Esophagus muscularis mucosa (tissue), 4 donors: ENCODE results near the gene MYCBPAP. TPM values are rescaled to one million over a fixed set of nuclear protein-coding genes. Genes with fewer than 3 reads are reported as not detected.
A peak's percentile ranks its signal among the peaks of the same experiment; 100 is the strongest.

Experiments used
- DNase-seq: peaks from one replicate; pipeline ENCODE4 v3.0.0-alpha.2; 2017; ENCODE audit errors: extremely low spot score
- H3K27ac ChIP-seq, 4 donors: fragments of 200-600 bp; sonication (generic); replicated peaks in 1 of 4; 1 replicate in 3 of 4; 2 replicates in 1 of 4; pipeline ENCODE4 v1.5.1; 2016 to 2019; ENCODE audit warnings: mild to moderate bottlenecking in 1 of 4
- H3K27me3 ChIP-seq, 4 donors: fragments of 200-600 bp; sonication (generic); one replicate each; pipeline versions ENCODE4 v1.5.1 to v1.6.0; 2016 to 2019
- H3K36me3 ChIP-seq, 4 donors: fragments of 200-600 bp; sonication (generic); one replicate each; pipeline ENCODE4 v1.5.1; 2016 to 2019
- H3K4me1 ChIP-seq, 4 donors: fragments of 200-600 bp; sonication (generic); one replicate each; pipeline ENCODE4 v1.5.1; 2016 to 2019
- H3K4me3 ChIP-seq, 4 donors: fragments of 200-600 bp; sonication (generic); 1 replicate in 2 of 4; 2 replicates in 2 of 4; pipeline ENCODE4 v1.5.1; 2016 to 2019; ENCODE audit warnings: mild to moderate bottlenecking in 4 of 4, moderate library complexity in 1 of 4
- H3K9me3 ChIP-seq, 4 donors: fragments of 200-600 bp; sonication (generic); 1 replicate in 3 of 4; 2 replicates in 1 of 4; pipeline ENCODE4 v1.5.1; 2016 to 2019
- EP300 ChIP-seq: sonication (generic); formaldehyde crosslinking; IDR thresholded peaks from one replicate; pipeline ENCODE4 v1.6.1; 2017; ENCODE audit warnings: antibody characterized with exemption
- POLR2A ChIP-seq: fragments of 450-650 bp; IDR thresholded peaks from one replicate; pipeline ENCODE4 v1.6.1; 2017; ENCODE audit warnings: antibody characterized with exemption, moderate library complexity, mild to moderate bottlenecking, low read depth
- POLR2AphosphoS5 ChIP-seq, 2 donors: sonication (generic); formaldehyde crosslinking; IDR thresholded peaks; one replicate each; pipeline ENCODE4 v1.6.1; 2017; ENCODE audit warnings: antibody characterized with exemption in 2 of 2
- WGBS: methylation state at CpG from one replicate; pipeline ENCODE4 v1.1.5; 2018; 5-methylcytosine and 5-hydroxymethylcytosine counted together
- intact Hi-C: fragments of 100-400 bp; cut with DNase I; formaldehyde crosslinking; loops from one replicate; pipeline ENCODE4 v1.15.1; 2023
- total RNA-seq, 4 donors: library from RNA; depleted of rRNA; stranded (reverse); fragments of >200 nt; gene quantifications; one replicate each; pipeline versions ENCODE4 v1.1.0 to v1.2.1, GENCODE V29; 2016
- TF ChIP-seq, protein P1 (sequence below), 3 experiments: fragments of 200-600 bp in 2 of 3; fragments of 450-650 bp in 1 of 3; sonication (generic) in 2 of 3; IDR thresholded peaks; one replicate each; pipeline ENCODE4 v1.5.1; 2017 to 2019; ENCODE audit warnings: antibody characterized with exemption in 3 of 3, mild to moderate bottlenecking in 2 of 3, moderate library complexity in 1 of 3

Gene MYCBPAP
- total RNA-seq, 4 donors from 2014 or later, result 0.33 to 1.6 (median 1.2) TPM; not detected in 1

GRCh38 chr17:50560931-50561745, 52.9 kb downstream of the MYCBPAP start:
- Histone ChIP-seq H3K36me3 (peaks cover 0 to 6% (median 2%) of the 10 kb centered on the region in 4 donors), H3K4me1 (peaks cover 41 to 65% (median 59%) of the 10 kb centered on the region in 4 donors), H3K4me3 (peak overlapping the region; percentile 58 to 73 (median 62)), H3K27me3 (peaks cover 3 to 96% (median 50%) of the 10 kb centered on the region in 4 donors), H3K27ac (no peak overlapping the region), H3K9me3 (no peaks in the 10 kb centered on the region)
- TF ChIP-seq POLR2A, result no peak
- no peak for DNase-seq
- intact Hi-C loops, result loop anchor here (5.0 kb wide), 1 partner anchor 126 kb away; no protein-coding TSS in a partner anchor
- WGBS, result 2% methylated on average over 24 of the region's 88 CpGs

- no peak overlapping the region for H3K27ac ChIP-seq
- H3K9me3 ChIP-seq, result no peaks in the 10 kb centered on the region
- peaks cover 40 to 65% (median 61%) of the 10 kb centered on the region in 4 donors for H3K4me1 ChIP-seq
- intact Hi-C loops, result loop anchor here (5.0 kb wide), 1 partner anchor 126 kb away; no protein-coding TSS in a partner anchor
- no peak for DNase-seq
- H3K36me3 ChIP-seq, result no peaks in the 10 kb centered on the region
- 5% methylated on average over 10 of the region's 27 CpGs for WGBS
- H3K4me3 ChIP-seq, result peak overlapping the region; percentile 58 to 73 (median 62)
- no peak for TF ChIP-seq POLR2AphosphoS5 (IDR thresholded peaks at IDR 0.05)
- peaks cover 3 to 95% (median 50%) of the 10 kb centered on the region in 4 donors for H3K27me3 ChIP-seq
Observed at GRCh38 chr17:50561746-50562141, 53.5 kb downstream of the MYCBPAP start.

DNA sequence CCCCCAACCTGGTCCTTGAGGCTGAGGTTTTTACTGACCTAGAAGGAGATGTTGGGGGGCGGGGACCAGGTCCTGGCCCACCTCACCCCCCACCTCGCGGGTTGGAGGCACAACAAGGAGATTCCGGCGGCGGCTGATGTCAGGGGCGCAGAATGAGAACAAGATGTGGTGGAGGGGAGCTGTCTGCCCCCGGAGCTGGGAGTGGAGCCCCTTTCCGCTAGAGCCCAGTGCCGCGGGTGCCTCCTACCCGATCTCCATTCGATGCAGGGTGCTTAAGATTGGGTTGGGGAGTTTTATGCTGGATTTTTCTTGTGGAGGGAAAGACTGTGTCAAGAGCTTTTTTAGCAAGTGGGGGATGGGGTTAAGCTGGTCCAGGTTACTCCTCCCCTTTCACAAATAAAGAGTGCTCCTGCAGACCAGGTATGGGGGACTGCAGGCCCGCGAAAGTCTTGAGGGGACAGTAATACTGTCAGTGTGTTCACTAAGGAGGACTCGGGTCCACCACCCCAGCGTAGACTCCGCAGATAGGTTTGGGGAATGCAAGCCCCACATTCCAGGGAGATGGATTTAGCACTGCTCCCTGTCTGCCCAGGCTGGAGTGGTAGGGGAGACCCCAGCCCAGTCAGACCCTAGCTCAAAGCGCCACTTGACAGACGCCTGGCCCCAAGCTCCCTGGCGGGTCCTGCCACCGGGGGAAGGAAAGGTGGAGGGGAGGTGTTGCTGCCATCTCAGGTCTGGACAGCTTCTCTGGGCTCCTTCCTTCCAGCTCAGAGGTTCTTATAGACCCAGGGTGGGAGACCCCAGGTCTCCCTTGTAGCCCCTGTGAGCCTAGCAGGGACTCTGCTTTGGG, 54.2 kb downstream of the MYCBPAP start:
- peak overlapping the region in 2 of 4 donors; percentile 12 to 58 for H3K4me3 ChIP-seq
- no peak for TF ChIP-seq POLR2AphosphoS5 (IDR thresholded peaks at IDR 0.05)
- TF ChIP-seq POLR2A, result no peak
- no peak for TF ChIP-seq EP300
- TF ChIP-seq, protein P1, sequence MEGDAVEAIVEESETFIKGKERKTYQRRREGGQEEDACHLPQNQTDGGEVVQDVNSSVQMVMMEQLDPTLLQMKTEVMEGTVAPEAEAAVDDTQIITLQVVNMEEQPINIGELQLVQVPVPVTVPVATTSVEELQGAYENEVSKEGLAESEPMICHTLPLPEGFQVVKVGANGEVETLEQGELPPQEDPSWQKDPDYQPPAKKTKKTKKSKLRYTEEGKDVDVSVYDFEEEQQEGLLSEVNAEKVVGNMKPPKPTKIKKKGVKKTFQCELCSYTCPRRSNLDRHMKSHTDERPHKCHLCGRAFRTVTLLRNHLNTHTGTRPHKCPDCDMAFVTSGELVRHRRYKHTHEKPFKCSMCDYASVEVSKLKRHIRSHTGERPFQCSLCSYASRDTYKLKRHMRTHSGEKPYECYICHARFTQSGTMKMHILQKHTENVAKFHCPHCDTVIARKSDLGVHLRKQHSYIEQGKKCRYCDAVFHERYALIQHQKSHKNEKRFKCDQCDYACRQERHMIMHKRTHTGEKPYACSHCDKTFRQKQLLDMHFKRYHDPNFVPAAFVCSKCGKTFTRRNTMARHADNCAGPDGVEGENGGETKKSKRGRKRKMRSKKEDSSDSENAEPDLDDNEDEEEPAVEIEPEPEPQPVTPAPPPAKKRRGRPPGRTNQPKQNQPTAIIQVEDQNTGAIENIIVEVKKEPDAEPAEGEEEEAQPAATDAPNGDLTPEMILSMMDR (IDR thresholded peaks at IDR 0.05), result no peak
- no peak overlapping the region for H3K27ac ChIP-seq
- DNase-seq, result no peak
- H3K36me3 ChIP-seq, result no peaks in the 10 kb centered on the region
- intact Hi-C loops, result loop anchor here (5.0 kb wide), 1 partner anchor 125 kb away; no protein-coding TSS in a partner anchor
- peaks cover 3 to 95% (median 50%) of the 10 kb centered on the region in 4 donors for H3K27me3 ChIP-seq
- 33% methylated on average over 19 of the region's 22 CpGs for WGBS
- H3K4me1 ChIP-seq, result peaks cover 38 to 68% (median 61%) of the 10 kb centered on the region in 4 donors
- H3K9me3 ChIP-seq, result no peaks in the 10 kb centered on the region

DNA sequence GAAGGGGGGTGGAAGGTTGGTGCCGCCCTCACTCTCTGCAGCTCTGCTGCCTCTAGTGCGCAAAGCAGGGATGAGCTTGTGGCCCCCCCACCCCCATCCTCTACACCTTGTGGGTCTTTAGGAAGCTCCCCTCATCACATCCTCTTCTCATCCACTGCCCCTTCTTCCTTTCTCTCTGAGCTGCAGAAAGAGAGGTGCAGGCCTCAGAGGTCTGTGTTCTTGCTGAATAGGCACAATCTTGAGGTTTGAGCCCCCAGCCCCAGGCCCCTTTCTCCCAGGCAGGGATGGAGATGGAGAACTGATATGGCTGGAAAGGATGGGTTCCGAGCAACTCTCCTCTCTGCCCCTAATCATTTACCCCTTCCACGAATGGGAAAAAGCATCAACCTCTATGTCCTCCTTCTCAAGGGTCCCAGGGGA, 54.9 kb downstream of the MYCBPAP start:
- intact Hi-C loops, result loop anchor here (5.0 kb wide), 1 partner anchor 124 kb away; no protein-coding TSS in a partner anchor
- H3K4me3 ChIP-seq, result no peak overlapping the region
- no peak overlapping the region for H3K27ac ChIP-seq
- H3K36me3 ChIP-seq, result no peaks in the 10 kb centered on the region
- no peak for DNase-seq
- WGBS, result 85% methylated on average over 4 of the region's 4 CpGs
- H3K27me3 ChIP-seq, result peaks cover 3 to 97% (median 50%) of the 10 kb centered on the region in 4 donors
- no peak for TF ChIP-seq EP300
- TF ChIP-seq, protein P1 (IDR thresholded peaks at IDR 0.05), result no peak
- TF ChIP-seq POLR2A, result no peak
- H3K9me3 ChIP-seq, result no peaks in the 10 kb centered on the region
- peaks cover 38 to 68% (median 61%) of the 10 kb centered on the region in 4 donors for H3K4me1 ChIP-seq

GRCh38 chr17:50564916-50565315, 56.7 kb downstream of the MYCBPAP start:
- Histone ChIP-seq H3K27ac (no peak overlapping the region), H3K9me3 (no peaks in the 10 kb centered on the region), H3K4me1 (peaks cover 23 to 53% (median 45%) of the 10 kb centered on the region in 4 donors), H3K36me3 (no peaks in the 10 kb centered on the region), H3K4me3 (peak overlapping the region in 1 of 4 donors; percentile 18), H3K27me3 (peaks cover 3 to 81% (median 38%) of the 10 kb centered on the region in 4 donors)
- no peak for DNase-seq
- intact Hi-C loops, result loop anchor here (5.0 kb wide), 1 partner anchor 122 kb away; no protein-coding TSS in a partner anchor
- whole genome bisulfite sequencing, result 31% methylated on average over 8 of the region's 19 CpGs
- TF ChIP-seq EP300 (no peak), POLR2A (no peak), POLR2AphosphoS5 (IDR thresholded peaks at IDR 0.05) (no peak)
- TF ChIP-seq, protein P1 (IDR thresholded peaks at IDR 0.05), result no peak
